ENCODE measurements around the gene RAB7A.
A peak's percentile ranks its signal among the peaks of the same experiment; 100 is the strongest.
"Not testable (repeated sequence)": the region's sequence is repeated elsewhere in the genome, so short reads cannot be mapped to it uniquely, and the experiment has no call there.

RAB7A gene

DNA sequence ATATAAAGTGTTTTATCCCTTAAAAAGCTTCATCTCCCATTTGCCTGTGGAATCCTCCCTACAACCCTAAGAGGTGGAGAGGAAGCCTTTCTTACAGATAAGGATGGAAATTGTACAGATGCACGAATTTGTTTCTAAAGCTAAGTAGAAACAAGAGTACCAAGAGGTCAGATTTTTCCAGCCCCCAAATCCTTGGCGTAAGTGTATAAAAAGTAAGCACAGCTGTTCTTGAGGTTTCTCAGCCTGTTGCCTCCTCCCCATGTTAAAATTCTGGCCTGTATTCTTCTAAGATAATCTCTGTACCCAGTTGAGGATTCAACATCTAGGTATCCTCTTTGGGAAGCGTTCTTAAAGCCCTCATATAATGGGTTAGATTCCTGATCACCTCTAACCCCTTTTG lies 34.9 kb downstream of the RAB7A start:
- no peak for DNase-seq

DNA sequence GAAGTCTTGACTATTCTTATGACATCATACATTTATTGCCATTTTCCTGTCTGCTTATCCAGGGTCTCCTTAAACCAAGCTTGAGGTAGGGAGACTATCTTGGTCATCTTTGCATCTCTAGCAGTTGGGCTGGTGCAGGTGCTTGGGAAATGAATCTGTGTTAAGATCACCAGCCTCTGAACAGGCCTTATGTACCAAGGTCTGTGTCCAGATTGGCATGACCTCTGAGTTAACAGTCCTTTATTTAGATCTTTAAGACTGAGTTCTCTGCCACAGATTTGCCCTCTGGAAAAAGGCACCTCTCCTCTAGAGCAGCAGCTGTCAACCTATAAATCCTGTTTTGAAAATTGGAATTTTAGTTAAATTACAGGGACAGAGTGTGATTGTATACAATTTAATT lies 35.4 kb downstream of the RAB7A start:
- DNase-seq: no peak

DNA sequence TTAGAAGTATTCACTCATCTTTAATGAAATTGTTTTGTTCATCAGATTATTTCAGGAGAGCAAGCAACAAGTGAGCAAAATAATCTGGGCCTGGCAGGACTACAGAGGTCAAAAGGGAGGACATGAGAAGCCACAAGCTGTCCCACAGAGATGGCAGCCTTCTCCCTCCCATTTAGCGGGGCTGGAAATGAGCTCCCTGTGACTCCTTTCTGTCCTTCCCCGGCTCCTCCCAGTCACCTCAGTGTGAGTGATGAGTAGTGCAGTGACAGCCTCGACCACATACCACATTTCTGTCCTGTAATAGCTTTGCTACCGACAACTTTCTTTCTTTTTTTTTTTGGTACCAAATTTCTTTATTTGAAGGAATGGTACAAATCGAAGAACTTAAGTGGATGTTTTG lies 38.0 kb downstream of the RAB7A start:
- no peak for DNase-seq

DNA sequence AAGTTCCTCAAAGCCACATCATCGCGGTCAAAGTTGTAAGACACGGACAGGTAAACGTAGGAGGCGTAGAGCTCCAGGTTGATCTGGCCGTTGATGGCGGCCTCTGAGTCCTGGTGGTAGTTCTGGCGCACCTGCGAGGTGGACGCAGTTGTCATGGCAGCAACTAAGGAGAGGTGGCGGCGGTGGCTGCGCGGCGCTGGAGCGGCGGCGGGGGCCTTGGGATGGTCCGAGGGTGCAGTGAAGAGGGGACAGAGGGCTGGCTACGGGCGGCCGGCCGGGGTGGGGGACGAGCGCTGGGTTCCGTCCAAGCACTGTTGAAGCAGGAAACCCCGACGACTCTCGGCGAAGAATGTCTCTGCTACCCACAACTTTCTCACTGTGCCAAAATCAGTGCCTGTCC lies 38.9 kb downstream of the RAB7A start:
- DNase-seq: no peak

DNA sequence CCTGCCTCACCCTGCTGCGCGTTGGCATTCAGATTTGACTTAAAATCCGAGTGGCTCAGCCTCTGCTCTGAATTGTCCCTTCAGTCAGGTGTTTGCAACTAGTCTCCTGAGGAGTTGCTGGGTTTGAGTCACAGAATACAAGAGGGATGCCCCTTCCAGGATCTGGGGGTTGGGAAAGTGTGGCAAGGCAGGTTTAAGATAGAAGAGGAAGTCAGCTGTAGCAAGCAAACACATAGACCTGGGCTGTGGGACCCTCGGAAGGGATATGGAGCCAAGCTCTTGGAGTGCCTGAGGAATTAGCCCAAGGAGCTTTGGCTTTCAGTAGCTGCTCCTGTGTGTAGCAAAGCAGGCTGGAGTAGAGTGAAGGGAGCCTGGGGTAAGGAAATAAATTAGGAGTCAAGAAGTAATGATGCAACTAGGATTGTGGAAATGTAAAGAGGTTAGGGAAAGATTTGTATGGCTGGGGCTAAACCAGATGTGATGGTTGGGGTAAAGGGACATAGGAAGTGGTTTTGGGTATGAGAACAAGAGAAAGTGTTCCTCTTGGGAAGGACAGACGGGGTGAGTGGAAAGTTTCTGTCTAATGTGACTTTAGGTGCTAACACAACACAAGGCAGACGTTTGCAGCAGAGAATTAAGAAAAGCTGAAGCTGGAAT lies 41.2 kb downstream of the RAB7A start:
- DNase-seq: no peak

DNA sequence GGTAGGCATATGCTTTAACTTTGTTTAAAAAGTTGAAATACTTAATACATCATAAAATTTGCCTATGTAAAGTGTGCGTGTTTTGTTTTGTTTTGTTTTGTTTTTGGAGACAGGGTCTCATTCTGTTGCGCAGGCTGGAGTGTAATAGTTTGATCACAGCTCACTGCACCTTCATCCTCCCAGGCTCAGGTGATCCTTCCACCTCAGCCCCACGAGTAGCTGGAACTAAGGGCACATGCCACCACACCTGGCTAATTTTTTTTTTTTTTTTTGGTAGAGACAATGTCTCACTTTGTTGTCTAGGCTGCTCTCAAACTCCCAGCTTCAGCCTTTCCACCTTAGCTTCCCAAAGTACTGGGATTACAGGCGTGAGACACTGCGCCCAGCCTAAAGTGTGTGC lies 42.5 kb downstream of the RAB7A start:
- DNase-seq: no peak

DNA sequence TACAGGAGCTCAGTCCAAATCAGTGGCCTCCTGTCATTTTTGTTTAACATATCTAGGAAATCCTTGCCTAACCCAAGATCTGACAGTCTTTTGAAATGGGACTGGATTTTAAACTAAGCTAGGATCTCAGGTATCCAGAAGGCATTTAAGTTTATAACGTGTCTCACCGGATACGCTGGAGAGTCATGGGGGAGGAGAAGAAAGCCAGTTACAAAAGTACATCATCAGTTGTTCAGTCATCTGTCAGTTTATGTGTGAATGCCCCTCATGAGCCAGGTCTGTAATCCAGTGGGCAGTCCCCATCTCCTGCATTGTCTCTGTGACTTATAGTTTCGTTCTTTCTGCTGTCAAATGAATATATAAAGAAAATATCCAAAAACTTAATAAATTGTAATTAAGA lies 44.4 kb downstream of the RAB7A start:
- DNase-seq: no peak

DNA sequence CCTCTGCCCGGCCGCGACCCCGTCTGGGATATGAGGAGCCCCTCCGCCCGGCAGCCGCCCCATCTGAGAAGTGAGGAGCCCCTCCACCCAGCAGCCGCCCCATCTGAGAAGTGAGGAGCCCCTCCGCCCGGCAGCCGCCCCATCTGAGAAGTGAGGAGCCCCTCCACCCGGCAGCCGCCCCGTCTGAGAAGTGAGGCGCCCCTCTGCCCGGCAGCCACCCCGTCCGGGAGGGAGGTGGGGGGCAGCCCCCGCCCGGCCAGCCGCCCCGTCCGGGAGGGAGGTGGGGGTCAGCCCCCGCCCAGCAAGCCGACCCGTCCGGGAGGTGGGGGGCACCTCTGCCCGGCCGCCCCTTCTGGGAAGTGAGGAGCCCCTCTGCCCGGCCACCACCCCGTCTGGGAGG lies 47.2 kb downstream of the RAB7A start:
- DNase-seq: not testable (repeated sequence)

DNA sequence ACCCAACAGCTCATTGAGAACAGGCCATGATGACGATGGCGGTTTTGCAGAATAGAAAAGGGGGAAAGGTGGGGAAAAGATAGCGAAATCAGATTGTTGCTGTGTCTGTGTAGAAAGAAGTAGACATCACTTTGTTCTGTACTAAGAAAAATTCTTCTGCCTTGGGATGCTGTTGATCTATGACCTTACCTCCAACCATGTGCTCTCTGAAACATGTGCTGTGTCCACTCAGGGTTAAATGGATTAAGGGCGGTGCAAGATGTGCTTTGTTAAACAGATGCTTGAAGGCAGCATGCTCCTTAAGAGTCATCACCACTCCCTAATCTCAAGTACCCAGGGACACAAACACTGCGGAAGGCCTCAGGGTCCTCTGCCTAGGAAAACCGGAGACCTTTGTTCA lies 47.6 kb downstream of the RAB7A start:
- not testable (repeated sequence) for DNase-seq

DNA sequence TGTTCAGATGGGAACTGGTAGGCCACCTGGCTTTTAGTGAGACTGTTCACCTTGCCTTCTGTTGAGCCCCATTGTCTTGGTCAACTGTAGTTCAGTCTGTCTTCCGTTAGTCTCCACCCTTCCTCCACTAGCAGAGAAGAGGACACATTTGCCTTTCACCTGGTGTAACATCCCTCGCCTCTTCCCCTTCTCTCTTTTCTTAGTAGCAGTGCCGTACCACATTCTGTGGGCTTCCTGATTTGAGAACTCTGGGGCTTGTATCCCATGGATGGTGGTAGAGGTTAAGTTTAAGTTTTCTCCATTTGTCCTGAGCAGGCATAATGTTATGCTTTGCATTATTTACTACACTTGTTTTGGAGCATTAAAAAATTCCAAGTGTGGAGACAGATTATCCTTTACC lies 49.3 kb downstream of the RAB7A start:
- DNase-seq: no peak

DNA sequence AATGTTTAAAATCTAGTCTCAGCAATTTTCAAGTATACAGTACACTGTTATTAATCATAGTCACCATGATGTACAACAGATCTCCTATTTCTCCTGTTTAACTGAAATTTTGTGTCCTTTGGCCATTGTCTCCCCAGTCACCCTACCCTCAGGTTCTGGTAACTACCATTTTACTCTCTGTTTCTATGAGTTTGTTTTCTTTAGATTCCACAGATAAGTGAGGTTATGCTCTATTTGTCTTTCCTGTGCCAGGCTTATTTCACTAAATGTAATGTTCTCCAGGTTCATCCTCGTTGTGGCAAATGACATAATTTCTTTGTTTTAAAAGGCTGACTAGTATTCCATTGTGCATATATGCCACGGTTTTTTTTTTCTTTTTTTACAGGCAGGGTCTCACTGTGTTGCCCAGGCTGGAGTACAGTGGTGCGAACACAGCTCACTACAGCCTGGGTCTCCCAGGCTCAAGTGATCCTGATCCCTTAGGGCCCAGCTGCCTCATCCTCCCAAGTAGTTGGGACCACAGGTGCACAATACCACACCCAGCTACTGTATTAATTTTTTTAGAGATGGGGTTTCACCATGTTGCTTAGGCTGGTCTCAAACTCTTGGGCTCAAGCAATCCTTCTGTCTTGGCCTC lies 50.0 kb downstream of the RAB7A start:
- DNase-seq: no peak

DNA sequence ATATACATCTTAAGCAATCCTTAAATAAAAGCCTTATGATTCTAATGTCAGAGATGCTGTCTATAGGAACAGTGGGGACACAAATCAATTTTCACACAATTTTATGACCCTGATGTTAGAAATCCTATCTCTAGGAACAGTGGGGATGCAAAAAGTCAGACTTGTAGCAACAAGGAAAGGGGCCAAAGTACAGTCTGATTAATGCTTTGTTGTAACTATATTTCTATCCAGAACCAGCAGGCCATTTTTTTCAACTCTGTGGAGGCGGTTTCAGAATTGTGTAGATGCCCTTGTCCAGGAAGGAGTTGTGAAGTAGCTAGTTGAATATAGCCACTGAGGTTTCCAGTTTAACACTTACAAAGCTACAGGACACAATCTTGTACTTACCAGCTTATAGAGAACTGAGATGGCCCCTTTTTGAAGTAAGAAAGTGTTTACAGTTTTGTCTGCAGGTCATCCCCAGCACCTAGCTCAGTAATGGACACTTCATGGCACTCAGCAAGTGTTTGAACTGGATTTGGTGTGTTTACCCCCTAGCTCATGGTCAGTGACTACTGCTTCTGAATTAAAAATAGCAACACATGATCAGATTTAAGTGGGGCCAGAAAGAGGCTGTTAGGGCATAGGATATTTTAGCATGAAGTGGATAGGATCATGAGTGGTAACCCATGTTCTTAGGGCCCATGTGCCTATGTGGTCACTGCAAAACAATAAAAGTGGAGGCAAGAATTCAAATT lies 54.3 kb downstream of the RAB7A start:
- no peak for DNase-seq

DNA sequence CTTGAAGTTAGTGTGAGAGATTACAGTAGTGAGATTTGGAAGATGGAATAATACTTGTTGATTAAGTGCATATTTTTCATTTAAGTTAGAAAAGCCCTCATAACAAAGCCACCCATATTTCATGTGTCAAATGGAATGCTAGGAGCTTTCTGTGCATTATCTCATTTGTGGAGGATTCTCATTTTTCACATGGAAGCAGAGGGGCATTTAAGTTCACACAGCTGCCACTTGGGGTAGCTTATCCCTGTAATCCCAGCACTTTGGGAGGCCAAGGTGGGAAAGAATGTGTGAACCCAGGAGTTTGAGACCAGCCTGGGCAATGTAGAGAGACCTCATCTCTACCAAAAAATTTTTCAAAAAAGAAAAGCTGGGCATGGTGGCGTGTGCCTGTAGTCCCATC lies 55.2 kb downstream of the RAB7A start:
- DNase-seq: no peak

DNA sequence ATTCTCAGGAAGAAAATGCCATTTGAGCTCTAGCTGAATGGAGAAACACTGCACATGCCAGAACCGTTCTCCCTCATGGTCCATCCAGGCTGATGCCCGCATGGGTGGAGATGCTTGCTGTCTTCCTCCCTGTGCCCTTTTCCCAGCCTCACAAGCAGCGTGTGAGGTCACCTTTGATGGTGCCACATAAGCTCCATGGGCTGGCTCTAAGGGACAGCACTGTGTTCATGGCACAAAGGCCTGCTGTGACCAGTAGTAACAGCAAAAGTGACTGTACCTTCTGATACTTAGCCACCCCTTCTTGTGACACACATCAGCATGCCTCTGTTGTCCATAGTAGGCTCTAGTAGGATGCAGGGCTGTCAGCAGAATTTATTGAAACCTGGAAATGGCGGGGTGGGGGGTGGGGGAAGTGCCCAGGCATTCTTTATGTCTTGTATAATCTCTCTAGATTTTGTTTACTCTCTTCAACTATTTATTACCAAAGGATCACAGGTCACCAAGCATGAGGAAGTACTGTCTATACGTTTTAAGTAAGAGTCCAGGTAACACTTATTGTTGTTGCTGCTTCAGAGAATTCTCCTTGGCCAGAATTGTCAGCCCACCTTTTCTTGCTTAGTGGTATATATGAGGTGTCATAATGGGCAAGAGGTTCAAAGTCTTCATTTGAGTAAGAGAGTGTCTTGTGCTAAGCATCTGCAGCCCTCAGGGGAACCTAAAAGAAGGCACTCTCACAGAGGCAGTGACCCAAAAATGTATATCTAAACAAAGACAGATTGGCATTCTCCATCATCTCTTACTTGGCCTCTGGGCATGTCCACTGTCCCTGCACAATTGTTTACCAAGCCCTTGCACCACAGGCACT lies 56.5 kb downstream of the RAB7A start:
- no peak for DNase-seq

DNA sequence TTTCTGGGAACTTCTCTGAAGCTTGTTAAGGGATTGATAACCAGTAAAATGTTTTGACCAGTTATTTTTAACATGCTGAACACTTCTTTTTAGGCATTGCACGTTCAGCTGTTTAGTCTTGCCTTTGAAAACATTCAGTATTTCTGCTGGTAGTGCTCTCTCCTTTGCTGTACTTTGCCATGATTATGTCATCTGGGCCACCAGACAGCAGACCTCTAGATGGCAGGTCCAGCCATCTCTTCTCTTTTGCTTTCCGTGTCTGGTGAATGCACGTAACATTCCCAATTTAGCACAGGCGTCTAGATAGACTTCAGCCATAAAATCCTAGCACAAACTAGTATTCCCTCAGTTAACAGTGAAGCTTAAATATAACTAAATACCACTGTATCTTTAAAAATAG lies 57.8 kb downstream of the RAB7A start:
- no peak for DNase-seq

DNA sequence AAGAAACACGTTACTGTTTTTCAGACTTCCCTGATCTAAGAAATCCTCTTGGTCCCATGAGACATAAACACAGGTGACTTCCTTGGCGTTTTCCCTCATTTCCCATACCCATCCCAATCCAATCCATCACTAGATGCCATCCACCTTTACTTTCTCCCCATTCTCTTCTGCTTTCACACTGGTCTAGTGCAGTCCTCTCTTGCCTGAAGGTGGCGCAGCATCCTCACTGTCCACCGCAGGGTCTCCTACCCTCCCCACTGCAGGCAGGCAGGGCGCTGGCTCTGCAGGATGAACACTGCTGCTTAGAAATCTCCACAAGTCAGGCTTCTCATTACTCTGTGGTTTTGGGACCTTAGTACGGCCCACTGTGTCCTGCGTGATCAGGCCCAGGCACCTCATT lies 58.2 kb downstream of the RAB7A start:
- peak; percentile 29 for DNase-seq

DNA sequence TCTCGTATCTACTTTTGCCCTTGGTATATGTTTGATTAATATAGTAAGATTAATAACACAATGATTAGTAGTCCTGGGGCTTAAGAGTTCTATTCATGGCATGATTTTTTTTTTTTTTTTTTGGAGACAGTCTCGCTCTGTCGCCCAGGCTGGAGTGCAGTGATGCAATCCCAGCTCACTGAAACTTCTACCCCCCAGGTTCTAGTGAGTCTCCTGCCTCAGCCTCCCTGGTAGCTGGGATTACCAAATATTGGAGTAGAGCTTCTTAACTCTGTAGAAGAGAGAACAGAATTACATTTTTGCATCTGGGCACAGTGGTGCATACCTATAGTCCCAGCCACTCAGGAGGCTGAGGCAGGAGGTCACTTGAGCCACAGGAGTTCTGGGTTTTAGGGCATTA lies 58.9 kb downstream of the RAB7A start:
- no peak for DNase-seq

DNA sequence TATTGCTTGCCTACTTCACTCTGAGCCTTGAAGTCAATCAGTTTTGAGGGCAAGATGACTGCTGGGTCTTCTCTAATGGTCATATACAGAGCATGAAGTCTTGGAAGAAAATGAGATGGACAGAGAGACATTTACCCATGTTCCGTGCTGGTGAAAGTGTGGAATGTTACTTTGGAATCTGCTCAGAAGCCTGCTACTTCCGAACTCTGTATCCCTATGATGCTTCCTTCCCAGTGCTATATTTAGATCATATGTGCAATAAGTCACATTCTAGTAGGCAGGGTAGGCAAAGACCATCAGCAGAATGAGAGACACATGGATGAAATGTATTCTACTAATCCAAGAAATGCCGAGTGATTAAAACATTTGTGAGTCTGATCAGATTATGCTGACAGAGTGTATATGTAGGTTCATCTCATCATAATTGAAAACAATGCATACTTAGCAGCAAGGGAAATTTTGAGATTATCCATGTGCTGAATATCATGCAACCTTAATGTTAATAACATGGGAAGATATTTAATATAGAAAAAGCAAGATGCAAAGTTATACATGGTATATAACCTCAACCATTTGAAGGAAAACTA lies 60.5 kb downstream of the RAB7A start:
- no peak for DNase-seq

DNA sequence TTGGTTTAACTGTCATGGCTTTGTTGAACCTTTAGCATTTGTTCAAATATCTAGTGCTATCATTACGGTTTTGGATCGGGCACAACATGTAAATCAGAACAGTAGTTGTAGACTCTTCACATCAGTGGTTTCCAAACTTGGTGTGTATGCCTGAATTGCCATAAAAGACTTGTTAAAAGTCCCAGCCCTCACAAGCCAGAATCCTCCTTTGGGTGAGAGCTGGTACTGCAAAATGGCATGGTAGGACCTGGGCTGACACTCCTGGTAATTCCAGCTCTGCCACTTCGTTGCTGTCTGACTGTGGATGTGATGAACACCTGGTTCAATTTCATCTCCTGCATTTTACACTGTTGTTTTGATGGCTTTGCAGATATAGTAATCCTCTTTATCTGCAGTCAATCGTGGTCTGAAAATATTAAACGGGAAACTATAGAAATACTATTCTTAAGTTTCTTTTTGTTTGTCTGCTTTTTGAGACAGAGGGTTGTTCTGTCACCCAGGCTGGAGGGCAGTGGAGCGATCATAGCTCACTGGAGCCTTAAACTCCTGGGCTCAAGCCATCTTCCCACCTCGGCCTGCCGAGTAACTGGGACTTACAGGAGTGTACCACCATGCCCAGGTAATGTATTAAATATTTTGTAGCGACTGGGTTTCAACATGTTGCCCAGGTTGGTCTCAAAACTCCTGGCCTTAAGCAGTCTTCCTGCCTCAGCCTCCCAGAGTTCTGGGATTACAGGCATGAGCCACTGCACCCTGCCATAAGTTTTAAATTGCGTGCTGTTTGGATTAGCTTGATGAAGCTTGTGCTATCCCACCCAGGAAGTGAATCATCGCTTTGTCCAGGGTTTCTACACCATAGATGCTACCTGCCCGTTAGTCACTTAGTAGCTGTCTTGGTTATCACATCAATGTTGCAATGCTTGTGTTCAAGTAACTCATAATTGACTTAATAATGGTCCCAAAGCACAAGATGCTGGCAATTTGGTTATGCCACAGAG lies 61.6 kb downstream of the RAB7A start:
- peak; percentile 18 for DNase-seq

DNA sequence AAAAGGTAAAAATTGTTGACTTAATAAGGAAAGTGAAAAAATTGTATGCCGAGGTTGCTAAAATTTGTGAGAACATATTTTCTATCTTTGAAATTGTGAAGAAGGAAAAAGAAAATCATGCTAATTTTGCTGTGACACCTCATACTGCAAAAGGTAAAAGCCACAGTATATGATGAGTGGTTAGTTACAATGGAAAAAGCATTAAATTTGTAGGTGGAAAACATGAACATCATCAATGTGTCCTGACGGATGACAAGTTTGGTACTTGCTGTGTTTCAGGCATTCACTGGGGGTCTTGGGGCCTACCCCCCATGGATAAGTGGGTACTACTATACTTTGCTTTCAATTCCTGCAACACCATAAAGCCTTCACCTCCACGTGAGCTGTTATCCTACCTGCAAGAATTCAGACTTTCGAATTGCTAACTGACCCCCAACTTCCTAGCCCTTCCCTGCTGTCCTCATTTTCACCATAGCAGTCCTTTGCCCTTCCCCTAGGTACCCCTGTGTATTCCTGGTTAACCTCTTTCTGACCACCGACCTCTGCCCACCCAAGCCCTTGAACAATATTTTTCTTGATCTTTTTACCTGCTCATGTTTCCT lies 62.4 kb downstream of the RAB7A start:
- no peak for DNase-seq

DNA sequence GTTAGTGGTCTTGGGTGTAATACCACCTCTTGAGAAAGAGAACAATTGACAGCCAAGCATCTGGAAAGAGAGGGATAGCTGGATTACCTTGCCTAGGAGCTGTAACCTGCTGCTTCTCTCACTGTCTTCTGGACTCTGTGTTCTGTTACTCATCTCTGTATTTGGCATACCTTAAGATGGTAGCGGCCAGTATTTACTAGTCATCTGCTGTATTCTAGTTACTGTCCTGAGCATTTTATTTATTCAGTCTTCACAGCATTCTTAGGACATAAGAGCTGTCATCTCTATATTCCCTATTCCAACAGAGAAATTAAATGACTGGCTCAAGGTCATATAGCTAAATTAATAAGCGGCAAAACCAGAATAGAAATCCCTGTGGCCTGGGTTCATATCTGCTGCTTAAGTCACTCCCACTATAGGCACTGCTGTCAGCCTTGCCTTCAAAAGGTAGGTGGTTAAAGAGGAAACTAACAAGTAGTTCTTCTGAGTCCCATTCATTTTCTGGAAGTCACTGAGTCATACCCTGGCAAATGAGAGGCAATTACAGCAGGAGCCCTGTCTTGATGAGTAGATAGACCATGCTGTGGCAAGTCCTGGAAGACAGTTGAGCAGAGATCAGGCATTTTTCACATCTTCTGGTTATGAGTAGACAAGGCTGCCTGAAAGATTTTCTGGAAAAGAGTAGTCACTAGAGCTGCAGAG lies 68.2 kb downstream of the RAB7A start:
- DNase-seq: no peak
